Right lobe of liver (tissue), 6 donors: ENCODE results near the gene UGT1A8. TPM values are rescaled to one million over a fixed set of nuclear protein-coding genes. Genes with fewer than 3 reads are reported as not detected.
"Not testable (repeated sequence)": the region's sequence is repeated elsewhere in the genome, so short reads cannot be mapped to it uniquely, and the experiment has no call there.

Experiments
- ATAC-seq, 4 donors: fragments of 200-7000 bp; cut with Tn5 transposase; one replicate each; pipeline ENCODE4 v1.9.1; 2020; ENCODE audit warnings: mild to moderate bottlenecking in 4 of 4, moderate library complexity in 4 of 4
- DNase-seq, 3 donors: peaks; one replicate each; pipeline ENCODE4 v3.0.0-alpha.2; 2020
- H3K27ac ChIP-seq, 3 donors: fragments of 200-600 bp; one replicate each; pipeline ENCODE4 v1.8.0; 2022
- H3K27me3 ChIP-seq, 2 donors: fragments of 200-600 bp; one replicate each; pipeline ENCODE4 v1.8.0; 2022
- H3K36me3 ChIP-seq, 4 donors: fragments of 200-600 bp; sonication (generic) in 1 of 4; one replicate each; pipeline versions ENCODE4 v1.5.1 to v1.8.0; 2017 to 2022; ENCODE audit warnings: control low read depth in 1 of 4
- H3K4me1 ChIP-seq, 4 donors: fragments of 200-600 bp; sonication (generic) in 1 of 4; one replicate each; pipeline versions ENCODE4 v1.5.1 to v1.8.0; 2017 to 2022; ENCODE audit warnings: control low read depth in 1 of 4
- H3K4me3 ChIP-seq, 3 donors: fragments of 200-600 bp; one replicate each; pipeline ENCODE4 v1.8.0; 2022
- H3K9me3 ChIP-seq, 4 donors: fragments of 200-600 bp; sonication (generic) in 1 of 4; one replicate each; pipeline versions ENCODE4 v1.5.1 to v1.8.0; 2017 to 2022; ENCODE audit warnings: control low read depth in 1 of 4
- POLR2A ChIP-seq: fragments of 450-650 bp; IDR thresholded peaks from one replicate; pipeline ENCODE4 v1.6.1; 2017; ENCODE audit warnings: antibody characterized with exemption, mild to moderate bottlenecking
- WGBS: methylation state at CpG from one replicate; pipeline ENCODE4 v1.1.6; 2018; ENCODE audit warnings: low coverage, low lambda C conversion rate; ENCODE audit not compliant: insufficient coverage; ENCODE audit errors: missing lambda C conversion rate; 5-methylcytosine and 5-hydroxymethylcytosine counted together
- intact Hi-C, 2 donors: fragments of 100-400 bp; cut with DNase I; formaldehyde crosslinking; loops; one replicate each; pipeline versions ENCODE4 v1.11.2 to v1.14.1; 2022
- total RNA-seq, 6 experiments: library from RNA; depleted of rRNA in 2 of 6; stranded (reverse); fragments of >200 nt in 2 of 6; fragmentation: NEBNext Ultra II Directional in 3 of 6; extraction: Animal tissue kit (Norgen Biotek cat#: 25700) in 3 of 6; gene quantifications; one replicate each; pipeline versions ENCODE4 v1.1.0 to v1.2.4, GENCODE V29; 2016 to 2023
- TF ChIP-seq, protein P1 (sequence below), 4 donors: fragments of 200-600 bp in 3 of 4; fragments of 450-650 bp in 1 of 4; IDR thresholded peaks; one replicate each; pipeline versions ENCODE4 v1.5.1 to v1.8.0; 2016 to 2022; ENCODE audit warnings: antibody characterized with exemption in 4 of 4, mild to moderate bottlenecking in 2 of 4
- donor health status: DM: no; HTN: yes; CAD: no.
- donor health status: DM: no; HTN: no; CAD: no.
- donor health status: DM: no; HTN: no; CAD: no.
- donor health status: DM: no; HTN: yes; CAD: no.
- donor health status: DM: no; HTN: yes; CAD: no.

Gene UGT1A8
- total RNA-seq, 6 experiments from 2014 or later: 0.51 to 3.8 (median 1.7) TPM

DNA sequence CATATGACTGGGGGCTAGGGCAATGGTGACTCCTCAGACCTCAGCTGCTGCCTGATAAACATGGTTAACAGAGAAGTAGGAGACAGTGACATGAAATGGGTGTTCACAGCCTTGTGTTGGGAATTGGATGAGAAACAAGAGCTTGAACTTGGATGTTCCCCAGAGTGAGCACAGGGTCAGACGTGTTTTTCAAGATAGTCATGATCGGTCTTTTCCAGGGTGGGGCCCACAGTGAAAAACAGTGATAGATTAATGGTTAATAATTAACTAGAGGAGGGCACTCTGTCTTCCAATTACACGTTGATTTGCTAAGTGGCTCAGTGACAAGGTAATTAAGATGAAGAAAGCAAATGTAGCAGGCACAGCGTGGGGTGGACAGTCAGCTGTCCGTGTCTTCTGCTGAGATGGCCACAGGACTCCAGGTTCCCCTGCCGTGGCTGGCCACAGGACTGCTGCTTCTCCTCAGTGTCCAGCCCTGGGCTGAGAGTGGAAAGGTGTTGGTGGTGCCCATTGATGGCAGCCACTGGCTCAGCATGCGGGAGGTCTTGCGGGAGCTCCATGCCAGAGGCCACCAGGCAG, 111.4 kb downstream of the UGT1A8 start, which contains the start of gene UGT1A3:
Gene UGT1A3 (plus strand): TSS at position 320 of the 579 bp plus-strand sequence. CDS start 85 bp downstream, at position 405.
- 32% methylated on average over 5 of the region's 8 CpGs for WGBS
- H3K27ac ChIP-seq: peak within 1 kb of the TSS in 2 of 3 donors; percentile 56 to 81
- DNase-seq: peak in 2 of 3 donors; percentile 69 to 78
- H3K36me3 ChIP-seq: no peaks in the 10 kb centered on the region
- H3K4me3 ChIP-seq: peak within 1 kb of the TSS in 1 of 3 donors; percentile 45
- H3K27me3 ChIP-seq: no peaks in the 10 kb centered on the region
- TF ChIP-seq, protein P1, sequence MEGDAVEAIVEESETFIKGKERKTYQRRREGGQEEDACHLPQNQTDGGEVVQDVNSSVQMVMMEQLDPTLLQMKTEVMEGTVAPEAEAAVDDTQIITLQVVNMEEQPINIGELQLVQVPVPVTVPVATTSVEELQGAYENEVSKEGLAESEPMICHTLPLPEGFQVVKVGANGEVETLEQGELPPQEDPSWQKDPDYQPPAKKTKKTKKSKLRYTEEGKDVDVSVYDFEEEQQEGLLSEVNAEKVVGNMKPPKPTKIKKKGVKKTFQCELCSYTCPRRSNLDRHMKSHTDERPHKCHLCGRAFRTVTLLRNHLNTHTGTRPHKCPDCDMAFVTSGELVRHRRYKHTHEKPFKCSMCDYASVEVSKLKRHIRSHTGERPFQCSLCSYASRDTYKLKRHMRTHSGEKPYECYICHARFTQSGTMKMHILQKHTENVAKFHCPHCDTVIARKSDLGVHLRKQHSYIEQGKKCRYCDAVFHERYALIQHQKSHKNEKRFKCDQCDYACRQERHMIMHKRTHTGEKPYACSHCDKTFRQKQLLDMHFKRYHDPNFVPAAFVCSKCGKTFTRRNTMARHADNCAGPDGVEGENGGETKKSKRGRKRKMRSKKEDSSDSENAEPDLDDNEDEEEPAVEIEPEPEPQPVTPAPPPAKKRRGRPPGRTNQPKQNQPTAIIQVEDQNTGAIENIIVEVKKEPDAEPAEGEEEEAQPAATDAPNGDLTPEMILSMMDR (IDR thresholded peaks at IDR 0.05): no peak
- no peak for TF ChIP-seq POLR2A
- H3K9me3 ChIP-seq: no peaks in the 10 kb centered on the region
- ATAC-seq: peak; percentile 85 to 93 (median 88)
- intact Hi-C loops: no loop called here
- H3K4me1 ChIP-seq: peaks cover 0 to 44% (median 6%) of the 10 kb centered on the region in 4 donors

- WGBS: 59% methylated on average over 4 of the region's 14 CpGs
- Histone ChIP-seq H3K4me1 (peaks cover 0 to 85% (median 23%) of the 10 kb centered on the region in 4 donors), H3K27ac (peak overlapping the region in 2 of 3 donors; percentile 29 to 56), H3K4me3 (peak overlapping the region in 1 of 3 donors; percentile 19)
- H3K36me3 ChIP-seq, H3K27me3 ChIP-seq, H3K9me3 ChIP-seq, intact Hi-C loops: not testable (repeated sequence)
- ATAC-seq (peak; percentile 80 to 93 (median 92)), DNase-seq (peak in 2 of 3 donors; percentile 52 to 70)
Observed at GRCh38 chr2:233736868-233737653, 119.6 kb downstream of the UGT1A8 start.

DNA sequence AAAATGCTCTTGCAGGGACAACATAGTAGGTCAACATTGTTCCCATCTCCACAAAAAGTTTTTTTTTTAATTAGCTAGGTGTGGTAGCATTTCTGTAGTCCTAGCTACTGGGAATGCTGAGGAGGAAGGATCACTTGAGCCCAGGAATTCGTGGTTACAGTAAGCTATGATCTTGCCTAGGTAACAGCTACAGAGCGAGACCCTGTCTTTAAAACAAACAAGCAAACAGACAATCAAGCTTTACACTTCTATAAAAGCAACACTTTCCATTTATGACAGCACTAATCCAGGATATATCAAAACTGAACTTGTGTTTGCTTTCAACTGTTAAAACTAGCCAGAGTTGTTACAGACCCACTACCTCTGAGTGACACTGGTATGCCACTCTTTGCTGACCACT, 123.4 kb downstream of the UGT1A8 start:
- intact Hi-C loops: no loop called here

GRCh38 chr2:233743464-233744259, 126.2 kb downstream of the UGT1A8 start:
- H3K27ac ChIP-seq: no peak overlapping the region
- H3K27me3 ChIP-seq: no peaks in the 10 kb centered on the region
- intact Hi-C loops: no loop called here
- TF ChIP-seq, protein P1 (IDR thresholded peaks at IDR 0.05): no peak
- TF ChIP-seq POLR2A: no peak
- H3K4me3 ChIP-seq: no peak overlapping the region
- H3K36me3 ChIP-seq: peaks cover 0 to 11% (median 0%) of the 10 kb centered on the region in 4 donors
- no peaks in the 10 kb centered on the region for H3K9me3 ChIP-seq
- peak in 1 of 3 donors; percentile 58 for DNase-seq
- no peak for ATAC-seq
- peaks cover 0 to 64% (median 17%) of the 10 kb centered on the region in 4 donors for H3K4me1 ChIP-seq
- WGBS: 74% methylated on average over 13 of the region's 46 CpGs

More for the DNA sequence above, 123.4 kb downstream of the UGT1A8 start:
- H3K36me3 ChIP-seq: peaks cover 0 to 11% (median 0%) of the 10 kb centered on the region in 4 donors
- H3K27ac ChIP-seq: no peak overlapping the region
- TF ChIP-seq POLR2A: no peak
- TF ChIP-seq, protein P1 (IDR thresholded peaks at IDR 0.05): no peak
- DNase-seq (no peak), ATAC-seq (no peak)
- peaks cover 0 to 83% (median 29%) of the 10 kb centered on the region in 4 donors for H3K4me1 ChIP-seq
- no peaks in the 10 kb centered on the region for H3K27me3 ChIP-seq
- H3K9me3 ChIP-seq: no peaks in the 10 kb centered on the region
- 76% methylated on average over 2 of the region's 2 CpGs for WGBS
- H3K4me3 ChIP-seq: no peak overlapping the region
